ENCODE results near the gene PPIE.

The PPIE gene

GRCh38 chr1:39755965-39756659 is 17.4 kb downstream of the PPIE start:
- Histone ChIP-seq H3K4me2 (ENCODE audit: low read depth, low read length, poor library complexity, severe bottlenecking) (no peak overlapping the region), H3K36me3 (ENCODE audit: low read length) (no peaks in the 10 kb centered on the region), H3K4me3 (ENCODE audit: insufficient read depth, low read length, poor library complexity, severe bottlenecking) (no peak overlapping the region), H3K9me3 (ENCODE audit: insufficient read depth, low read length) (no peaks in the 10 kb centered on the region), H4K20me1 (ENCODE audit: low read depth, low read length) (no peaks in the 10 kb centered on the region), H3F3A (ENCODE audit: insufficient read depth) (no peaks in the 10 kb centered on the region), H3K9ac (ENCODE audit: low read length) (no peak overlapping the region), H2AFZ (ENCODE audit: low read depth, low read length, severe bottlenecking) (no peak overlapping the region), H3K9me2 (replicated peaks; ENCODE audit: insufficient read depth, low read length) (no peaks in the 10 kb centered on the region), H3K27ac (ENCODE audit: low read depth, low read length) (no peak overlapping the region), H3K27me3 (ENCODE audit: low read length) (no peaks in the 10 kb centered on the region), H3K79me2 (ENCODE audit: insufficient read depth, low read length) (no peaks in the 10 kb centered on the region)
- TF ChIP-seq EZH2phosphoT487 (conservative IDR thresholded peaks at IDR 0.05; ENCODE audit: low read length) (no peak), CTCF (IDR thresholded peaks at IDR 0.05; ENCODE audit: insufficient read depth, low read length, poor library complexity, severe bottlenecking) (no peak)

GRCh38 chr1:39757501-39757900 is 18.8 kb downstream of the PPIE start:
- H3K9me3 ChIP-seq (ENCODE audit: insufficient read depth, low read length) = no peaks in the 10 kb centered on the region
- H3K79me2 ChIP-seq (ENCODE audit: insufficient read depth, low read length) = no peaks in the 10 kb centered on the region

GRCh38 chr1:39758556-39759435 is 20.1 kb downstream of the PPIE start:
- Histone ChIP-seq H3K9me2 (replicated peaks; ENCODE audit: insufficient read depth, low read length) (no peaks in the 10 kb centered on the region), H2AFZ (ENCODE audit: low read depth, low read length, severe bottlenecking) (no peak overlapping the region), H3K79me2 (ENCODE audit: insufficient read depth, low read length) (no peaks in the 10 kb centered on the region), H3F3A (ENCODE audit: insufficient read depth) (no peaks in the 10 kb centered on the region), H3K9ac (ENCODE audit: low read length) (no peak overlapping the region), H3K4me2 (ENCODE audit: low read depth, low read length, poor library complexity, severe bottlenecking) (no peak overlapping the region), H3K9me3 (ENCODE audit: insufficient read depth, low read length) (no peaks in the 10 kb centered on the region), H3K27me3 (ENCODE audit: low read length) (no peaks in the 10 kb centered on the region), H4K20me1 (ENCODE audit: low read depth, low read length) (no peaks in the 10 kb centered on the region), H3K27ac (ENCODE audit: low read depth, low read length) (no peak overlapping the region), H3K36me3 (ENCODE audit: low read length) (no peaks in the 10 kb centered on the region), H3K4me3 (ENCODE audit: insufficient read depth, low read length, poor library complexity, severe bottlenecking) (no peak overlapping the region)
- TF ChIP-seq CTCF (IDR thresholded peaks at IDR 0.05; ENCODE audit: insufficient read depth, low read length, poor library complexity, severe bottlenecking) = no peak

More at GRCh38 chr1:39757501-39757900, 18.8 kb downstream of the PPIE start:
- Histone ChIP-seq H4K20me1 (ENCODE audit: low read depth, low read length) (no peaks in the 10 kb centered on the region), H3K36me3 (ENCODE audit: low read length) (no peaks in the 10 kb centered on the region), H3K9ac (ENCODE audit: low read length) (no peak overlapping the region), H3K4me3 (ENCODE audit: insufficient read depth, low read length, poor library complexity, severe bottlenecking) (no peak overlapping the region), H3K9me2 (replicated peaks; ENCODE audit: insufficient read depth, low read length) (no peaks in the 10 kb centered on the region), H3F3A (ENCODE audit: insufficient read depth) (no peaks in the 10 kb centered on the region), H3K27ac (ENCODE audit: low read depth, low read length) (no peak overlapping the region), H3K4me2 (ENCODE audit: low read depth, low read length, poor library complexity, severe bottlenecking) (no peak overlapping the region), H3K27me3 (ENCODE audit: low read length) (no peaks in the 10 kb centered on the region), H2AFZ (ENCODE audit: low read depth, low read length, severe bottlenecking) (no peak overlapping the region)
- no peak for TF ChIP-seq CTCF (IDR thresholded peaks at IDR 0.05; ENCODE audit: insufficient read depth, low read length, poor library complexity, severe bottlenecking)
- TF ChIP-seq EZH2phosphoT487 (conservative IDR thresholded peaks at IDR 0.05; ENCODE audit: low read length) = no peak
